NCI-H2196 (cell line): ENCODE data around the gene ARID1B.
"Not testable (repeated sequence)": the region's sequence is repeated elsewhere in the genome, so short reads cannot be mapped to it uniquely, and the experiment has no call there.

Experiments
- DNase-seq: peaks from one replicate; lab custom pipeline; 2025; ENCODE audit not compliant: unreplicated experiment; lab: John Stamatoyannopoulos, UW

The ARID1B gene

GRCh38 chr6:157036245-157036711, 259.1 kb downstream of the ARID1B start:
- no peak for DNase-seq

GRCh38 chr6:157037165-157037564, 260.0 kb downstream of the ARID1B start:
- no peak for DNase-seq

- DNase-seq, result no peak
Measured at GRCh38 chr6:157038610-157039009, 261.4 kb downstream of the ARID1B start.

- DNase-seq, result not testable (repeated sequence)
Measured at GRCh38 chr6:157039639-157040038, 262.5 kb downstream of the ARID1B start.

- no peak for DNase-seq
Measured at GRCh38 chr6:157040191-157040590, 263.0 kb downstream of the ARID1B start.

GRCh38 chr6:157045831-157046454, 268.8 kb downstream of the ARID1B start:
- DNase-seq, result no peak

- no peak for DNase-seq
Measured at GRCh38 chr6:157046776-157047175, 269.6 kb downstream of the ARID1B start.

GRCh38 chr6:157047328-157047727, 270.1 kb downstream of the ARID1B start:
- DNase-seq, result no peak

- DNase-seq, result no peak
Measured at GRCh38 chr6:157047951-157048350, 270.8 kb downstream of the ARID1B start.

- DNase-seq, result no peak
Measured at GRCh38 chr6:157049133-157049532, 272.0 kb downstream of the ARID1B start.

- no peak for DNase-seq
Measured at GRCh38 chr6:157050537-157051265, 273.5 kb downstream of the ARID1B start.

GRCh38 chr6:157054531-157054979, 277.4 kb downstream of the ARID1B start:
- DNase-seq, result no peak

- DNase-seq, result no peak
Measured at GRCh38 chr6:157055863-157056262, 278.7 kb downstream of the ARID1B start.

GRCh38 chr6:157056275-157056674, 279.1 kb downstream of the ARID1B start:
- no peak for DNase-seq

GRCh38 chr6:157058574-157058973, 281.4 kb downstream of the ARID1B start:
- no peak for DNase-seq

GRCh38 chr6:157059781-157060180, 282.6 kb downstream of the ARID1B start:
- DNase-seq, result no peak

- no peak for DNase-seq
Measured at GRCh38 chr6:157060440-157060952, 283.3 kb downstream of the ARID1B start.

- no peak for DNase-seq
Measured at GRCh38 chr6:157061770-157062594, 284.8 kb downstream of the ARID1B start.

- DNase-seq, result no peak
Measured at GRCh38 chr6:157063176-157063905, 286.2 kb downstream of the ARID1B start.

- no peak for DNase-seq
Measured at GRCh38 chr6:157063923-157064322, 286.7 kb downstream of the ARID1B start.

- DNase-seq, result no peak
Measured at GRCh38 chr6:157064502-157064901, 287.3 kb downstream of the ARID1B start.
